ENCODE results near the gene GPC6. TPM values are rescaled to one million over a fixed set of nuclear protein-coding genes. Genes with fewer than 3 reads are reported as not detected.

Gene GPC6
- total RNA-seq, 1 donor from 2014 or later = 8.4 TPM

DNA sequence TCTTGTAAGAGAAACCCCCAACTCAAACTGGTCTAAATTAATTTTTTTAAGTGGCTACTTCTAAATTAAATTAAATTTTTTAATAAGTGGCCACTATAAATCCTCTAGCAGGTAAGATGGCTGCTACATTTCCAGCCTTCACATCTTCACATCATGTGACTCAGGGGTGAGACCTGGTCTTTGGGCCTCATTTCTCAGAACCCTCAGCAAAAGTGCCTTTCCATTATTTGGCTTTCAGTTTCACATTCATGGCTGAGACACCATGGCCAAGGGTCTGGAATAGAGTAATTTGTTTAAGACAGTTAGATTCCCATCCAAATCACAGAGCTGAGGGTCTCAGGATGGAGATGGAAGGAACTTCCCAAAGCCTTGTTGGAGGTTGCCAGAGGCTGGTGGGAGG is 1205.4 kb downstream of the GPC6 start:
- Histone ChIP-seq H3K4me1 (no peaks in the 10 kb centered on the region), H3K27me3 (no peaks in the 10 kb centered on the region), H3K27ac (no peak overlapping the region), H3K36me3 (no peaks in the 10 kb centered on the region), H3K4me3 (no peak overlapping the region), H3K9me3 (no peaks in the 10 kb centered on the region)
- DNase-seq (no peak), ATAC-seq (no peak)
- TF ChIP-seq, protein P1, sequence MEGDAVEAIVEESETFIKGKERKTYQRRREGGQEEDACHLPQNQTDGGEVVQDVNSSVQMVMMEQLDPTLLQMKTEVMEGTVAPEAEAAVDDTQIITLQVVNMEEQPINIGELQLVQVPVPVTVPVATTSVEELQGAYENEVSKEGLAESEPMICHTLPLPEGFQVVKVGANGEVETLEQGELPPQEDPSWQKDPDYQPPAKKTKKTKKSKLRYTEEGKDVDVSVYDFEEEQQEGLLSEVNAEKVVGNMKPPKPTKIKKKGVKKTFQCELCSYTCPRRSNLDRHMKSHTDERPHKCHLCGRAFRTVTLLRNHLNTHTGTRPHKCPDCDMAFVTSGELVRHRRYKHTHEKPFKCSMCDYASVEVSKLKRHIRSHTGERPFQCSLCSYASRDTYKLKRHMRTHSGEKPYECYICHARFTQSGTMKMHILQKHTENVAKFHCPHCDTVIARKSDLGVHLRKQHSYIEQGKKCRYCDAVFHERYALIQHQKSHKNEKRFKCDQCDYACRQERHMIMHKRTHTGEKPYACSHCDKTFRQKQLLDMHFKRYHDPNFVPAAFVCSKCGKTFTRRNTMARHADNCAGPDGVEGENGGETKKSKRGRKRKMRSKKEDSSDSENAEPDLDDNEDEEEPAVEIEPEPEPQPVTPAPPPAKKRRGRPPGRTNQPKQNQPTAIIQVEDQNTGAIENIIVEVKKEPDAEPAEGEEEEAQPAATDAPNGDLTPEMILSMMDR (IDR thresholded peaks at IDR 0.05) = no peak
- intact Hi-C loops (cut with DNase I) = loop anchor here (5.0 kb wide), 1 partner anchor 185 kb away; no protein-coding TSS in a partner anchor

DNA sequence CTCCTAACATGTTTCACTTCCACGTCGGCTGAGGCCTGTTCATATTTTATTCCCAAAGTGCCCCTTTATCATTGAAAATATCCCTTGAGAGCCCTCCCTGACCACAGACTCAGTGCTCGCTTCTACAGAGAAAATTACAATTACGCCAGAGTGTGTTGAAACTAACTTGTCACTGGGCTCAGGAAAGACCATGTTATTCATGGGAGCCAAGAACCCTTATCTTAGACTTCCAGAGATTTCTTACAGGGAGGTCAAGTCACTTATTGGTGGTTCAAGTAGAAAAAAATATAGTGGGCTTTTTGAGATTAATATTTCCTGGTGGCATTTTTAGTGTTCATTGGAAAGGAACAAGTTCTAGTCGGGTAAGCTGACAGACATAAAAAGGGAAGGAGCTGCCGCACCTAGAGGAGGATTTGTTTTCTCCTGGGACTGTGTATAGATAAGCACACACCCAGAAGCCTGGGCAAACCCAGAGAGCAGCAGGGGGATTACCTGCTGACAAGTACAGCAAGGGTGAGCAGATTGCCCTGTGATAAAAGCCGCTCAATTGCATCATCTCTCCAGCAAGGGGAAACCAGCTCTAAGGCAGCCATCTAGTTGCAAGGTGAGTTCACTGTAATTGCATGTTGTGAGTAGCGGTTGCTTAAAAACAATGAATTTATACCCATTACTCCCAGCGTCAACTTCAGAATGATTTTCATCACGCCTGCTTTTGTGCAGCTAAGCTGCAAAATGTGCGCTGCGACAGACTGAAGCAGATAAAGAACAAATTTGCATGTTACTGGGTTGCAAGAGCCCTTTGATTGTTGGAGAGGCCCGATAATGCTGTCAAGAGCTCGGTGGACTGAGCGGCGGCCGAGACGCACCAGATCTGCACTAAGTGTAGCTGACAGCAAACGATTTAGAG is 1206.7 kb downstream of the GPC6 start:
- ATAC-seq (peak; percentile 55), DNase-seq (no peak)
- TF ChIP-seq, protein P1 (IDR thresholded peaks at IDR 0.05) = no peak
- intact Hi-C loops (cut with DNase I) = loop anchor here (5.0 kb wide), 1 partner anchor 184 kb away; no protein-coding TSS in a partner anchor
- Histone ChIP-seq H3K27me3 (no peaks in the 10 kb centered on the region), H3K4me1 (no peaks in the 10 kb centered on the region), H3K36me3 (no peaks in the 10 kb centered on the region), H3K9me3 (no peaks in the 10 kb centered on the region), H3K27ac (no peak overlapping the region), H3K4me3 (no peak overlapping the region)

DNA sequence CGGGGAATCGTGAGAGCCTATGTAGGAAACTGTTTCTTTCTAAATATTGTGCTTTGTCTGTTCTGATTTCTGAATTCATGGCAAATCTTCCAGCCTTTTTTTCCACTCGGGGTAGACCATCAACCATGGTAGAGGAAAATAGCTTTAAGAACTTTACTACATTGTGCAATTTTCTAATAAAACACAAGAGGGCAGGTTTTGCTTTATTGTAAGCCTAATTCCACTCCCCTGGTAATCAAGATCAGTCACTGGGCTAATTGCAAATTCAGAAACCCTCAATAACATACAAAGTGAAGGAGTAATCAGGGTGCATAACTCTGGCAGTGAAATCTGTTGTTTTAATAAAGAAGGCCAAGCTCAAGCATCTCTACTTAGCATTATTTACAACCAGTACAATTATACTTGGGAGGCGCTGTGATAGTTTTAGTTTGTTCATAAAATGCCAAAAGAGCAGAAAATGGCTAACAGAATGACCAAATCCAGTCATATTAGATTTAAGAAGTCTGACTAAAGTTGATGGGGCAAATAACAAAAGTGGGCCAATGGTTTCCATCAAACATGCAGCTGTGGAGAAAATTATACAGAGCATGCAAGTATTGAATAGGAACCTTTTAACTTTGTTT is 1209.1 kb downstream of the GPC6 start:
- Histone ChIP-seq H3K4me3 (no peak overlapping the region), H3K9me3 (no peaks in the 10 kb centered on the region), H3K27me3 (no peaks in the 10 kb centered on the region), H3K4me1 (no peaks in the 10 kb centered on the region), H3K27ac (no peak overlapping the region), H3K36me3 (no peaks in the 10 kb centered on the region)
- DNase-seq = no peak
- TF ChIP-seq, protein P1 (IDR thresholded peaks at IDR 0.05) = peak; percentile 63
- intact Hi-C loops (cut with DNase I) = no loop called here
- ATAC-seq = peak; percentile 76

DNA sequence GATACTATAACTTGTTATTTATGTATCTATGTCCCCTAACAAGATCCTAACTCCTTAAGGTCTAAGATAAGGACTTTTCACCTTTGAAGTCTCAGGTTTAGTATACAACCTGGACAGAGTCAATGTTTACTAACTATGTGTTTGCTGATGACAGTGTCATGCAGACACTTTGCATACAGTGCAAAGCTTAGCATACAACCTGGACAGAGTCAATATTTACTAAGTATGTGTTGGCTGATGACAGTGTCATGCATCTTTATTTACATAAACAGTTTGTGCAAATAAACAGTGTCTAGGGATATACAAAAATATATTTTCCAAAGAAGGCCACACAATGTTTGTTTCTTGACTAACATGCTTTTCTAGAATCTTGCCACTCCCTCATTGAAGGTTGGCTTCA is 1218.2 kb downstream of the GPC6 start:
- TF ChIP-seq, protein P1 (IDR thresholded peaks at IDR 0.05) = no peak
- no peaks in the 10 kb centered on the region for H3K4me1 ChIP-seq
- peaks cover 11% of the 10 kb centered on the region for H3K27me3 ChIP-seq
- no peaks in the 10 kb centered on the region for H3K9me3 ChIP-seq
- no peak overlapping the region for H3K4me3 ChIP-seq
- no peak overlapping the region for H3K27ac ChIP-seq
- H3K36me3 ChIP-seq = no peaks in the 10 kb centered on the region
- ATAC-seq (no peak), DNase-seq (no peak)
- intact Hi-C loops (cut with DNase I) = no loop called here

DNA sequence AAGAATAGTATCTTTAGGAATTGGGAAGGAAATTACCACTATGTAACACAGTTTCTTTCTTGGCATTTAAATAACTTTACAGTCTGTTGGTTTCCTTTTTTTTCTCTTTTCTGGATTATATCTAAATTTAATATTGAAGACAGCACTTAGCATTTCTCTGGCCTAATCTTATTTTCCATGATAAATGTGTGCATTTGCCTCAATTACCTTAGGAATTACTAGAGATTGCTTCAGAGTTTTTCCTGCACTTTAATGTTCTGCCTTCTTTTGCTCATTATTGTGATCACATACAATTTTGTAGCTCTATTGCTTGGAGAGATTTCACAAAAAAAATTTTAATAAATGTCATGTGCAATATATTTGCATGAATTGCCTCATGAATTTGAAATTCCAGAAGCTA is 1227.7 kb downstream of the GPC6 start:
- Histone ChIP-seq H3K4me3 (no peak overlapping the region), H3K27ac (no peak overlapping the region), H3K36me3 (no peaks in the 10 kb centered on the region), H3K27me3 (no peaks in the 10 kb centered on the region), H3K4me1 (no peaks in the 10 kb centered on the region), H3K9me3 (no peaks in the 10 kb centered on the region)
- intact Hi-C loops (cut with DNase I) = no loop called here
- ATAC-seq = no peak
- TF ChIP-seq, protein P1 (IDR thresholded peaks at IDR 0.05) = no peak
- DNase-seq = no peak

Data from upper lobe of right lung (tissue), 1 donor.